Measurements from ENCODE around the gene SIRT2. TPM values are rescaled to one million over a fixed set of nuclear protein-coding genes. Genes with fewer than 3 reads are reported as not detected.
"Not testable (repeated sequence)": the region's sequence is repeated elsewhere in the genome, so short reads cannot be mapped to it uniquely, and the experiment has no call there.

Gene SIRT2
- total and polyA plus RNA-seq, 2 experiments from 2014 or later = 41.3 to 64.4 TPM

GRCh38 chr19:38875656-38876395, 23.6 kb downstream of the SIRT2 start:
- Histone ChIP-seq H3K9me3 (ENCODE audit: low read depth) (no peaks in the 10 kb centered on the region), H3K27me3 (replicated peaks; ENCODE audit: insufficient read depth) (no peaks in the 10 kb centered on the region), H3K36me3 (ENCODE audit: low read depth) (no peaks in the 10 kb centered on the region), H3K4me3 (no peak overlapping the region), H2AFZ (no peak overlapping the region), H3K79me2 (ENCODE audit: insufficient read depth) (no peaks in the 10 kb centered on the region), H3K4me2 (ENCODE audit: unreplicated experiment) (no peak overlapping the region), H3F3A (ENCODE audit: insufficient read depth) (no peaks in the 10 kb centered on the region), H3K27ac (no peak overlapping the region), H3K4me1 (ENCODE audit: insufficient read depth) (no peaks in the 10 kb centered on the region), H3K9ac (no peak overlapping the region), H4K20me1 (ENCODE audit: insufficient read depth) (no peaks in the 10 kb centered on the region), H3K9me2 (ENCODE audit: insufficient read depth) (no peaks in the 10 kb centered on the region)
- no peak for DNase-seq
- in situ Hi-C loops (cut with MboI) = no loop called here
- WGBS, 2 experiments (ENCODE audit: low coverage in 1 of 2, low lambda C conversion rate in 2 of 2, missing lambda C conversion rate in 2 of 2) = 74 to 75% methylated on average over 6 of the region's 6 CpGs
- TF ChIP-seq EZH2 (IDR thresholded peaks at IDR 0.05; ENCODE audit: insufficient read depth, poor library complexity, severe bottlenecking) = no peak
- no peak for TF ChIP-seq EZH2phosphoT487 (IDR thresholded peaks at IDR 0.05; ENCODE audit: insufficient read depth, low read depth)

- H3K36me3 ChIP-seq (ENCODE audit: low read depth); H3K9ac ChIP-seq; H4K20me1 ChIP-seq (ENCODE audit: insufficient read depth); H3K4me2 ChIP-seq (ENCODE audit: unreplicated experiment); H3K79me2 ChIP-seq (ENCODE audit: insufficient read depth); H3K4me1 ChIP-seq (ENCODE audit: insufficient read depth); H3K27me3 ChIP-seq (replicated peaks; ENCODE audit: insufficient read depth); H2AFZ ChIP-seq; DNase-seq; H3K4me3 ChIP-seq; H3K9me3 ChIP-seq (ENCODE audit: low read depth); H3K27ac ChIP-seq; H3K9me2 ChIP-seq (ENCODE audit: insufficient read depth); in situ Hi-C loops (cut with MboI); H3F3A ChIP-seq (ENCODE audit: insufficient read depth): not testable (repeated sequence)
- 77 to 84% methylated on average over 10 of the region's 10 CpGs for WGBS, 2 experiments (ENCODE audit: low coverage in 1 of 2, low lambda C conversion rate in 2 of 2, missing lambda C conversion rate in 2 of 2)
These were observed 26.0 kb downstream of the SIRT2 start for GRCh38 chr19:38873400-38873799.

GRCh38 chr19:38870612-38871011, 28.8 kb downstream of the SIRT2 start:
- H3F3A ChIP-seq (ENCODE audit: insufficient read depth) = no peaks in the 10 kb centered on the region
- no peaks in the 10 kb centered on the region for H3K9me3 ChIP-seq (ENCODE audit: low read depth)
- H2AFZ ChIP-seq = no peak overlapping the region
- H3K9me2 ChIP-seq (ENCODE audit: insufficient read depth) = no peaks in the 10 kb centered on the region
- no peak overlapping the region for H3K4me3 ChIP-seq
- 94 to 95% methylated on average over 18 to 19 of the region's 19 CpGs for WGBS, 2 experiments (ENCODE audit: low coverage in 1 of 2, low lambda C conversion rate in 2 of 2, missing lambda C conversion rate in 2 of 2)
- H3K4me2 ChIP-seq (ENCODE audit: unreplicated experiment) = no peak overlapping the region
- H3K27ac ChIP-seq = no peak overlapping the region
- no peaks in the 10 kb centered on the region for H3K4me1 ChIP-seq (ENCODE audit: insufficient read depth)
- H3K27me3 ChIP-seq (replicated peaks; ENCODE audit: insufficient read depth) = no peaks in the 10 kb centered on the region
- H4K20me1 ChIP-seq (ENCODE audit: insufficient read depth) = no peaks in the 10 kb centered on the region
- H3K79me2 ChIP-seq (ENCODE audit: insufficient read depth) = no peaks in the 10 kb centered on the region
- no peak overlapping the region for H3K9ac ChIP-seq
- in situ Hi-C loops (cut with MboI) = no loop called here
- H3K36me3 ChIP-seq (ENCODE audit: low read depth) = no peaks in the 10 kb centered on the region
- DNase-seq = no peak
- TF ChIP-seq EZH2phosphoT487 (IDR thresholded peaks at IDR 0.05; ENCODE audit: insufficient read depth, low read depth) (no peak), EZH2 (IDR thresholded peaks at IDR 0.05; ENCODE audit: insufficient read depth, poor library complexity, severe bottlenecking) (no peak)

- TF ChIP-seq EZH2phosphoT487 (IDR thresholded peaks at IDR 0.05; ENCODE audit: insufficient read depth, low read depth) = no peak
- no peak overlapping the region for H3K27ac ChIP-seq
- H3K4me1 ChIP-seq (ENCODE audit: insufficient read depth) = no peaks in the 10 kb centered on the region
- no peaks in the 10 kb centered on the region for H3K79me2 ChIP-seq (ENCODE audit: insufficient read depth)
- peak; percentile 77 for DNase-seq
- no peaks in the 10 kb centered on the region for H3F3A ChIP-seq (ENCODE audit: insufficient read depth)
- H4K20me1 ChIP-seq (ENCODE audit: insufficient read depth) = no peaks in the 10 kb centered on the region
- H3K36me3 ChIP-seq (ENCODE audit: low read depth) = no peaks in the 10 kb centered on the region
- H3K27me3 ChIP-seq (replicated peaks; ENCODE audit: insufficient read depth) = no peaks in the 10 kb centered on the region
- WGBS, 2 experiments (ENCODE audit: low coverage in 1 of 2, low lambda C conversion rate in 2 of 2, missing lambda C conversion rate in 2 of 2) = 21 to 32% methylated on average over 38 to 62 of the region's 62 CpGs
- H3K9me3 ChIP-seq (ENCODE audit: low read depth) = no peaks in the 10 kb centered on the region
- no peaks in the 10 kb centered on the region for H3K9me2 ChIP-seq (ENCODE audit: insufficient read depth)
- H2AFZ ChIP-seq = peak overlapping the region; percentile 82
- in situ Hi-C loops (cut with MboI) = no loop called here
- H3K4me3 ChIP-seq = peak overlapping the region; percentile 65
- 0 out of 2 replicates have a peak overlapping the region, but pooled peaks have one; percentile 16 for H3K9ac ChIP-seq
- H3K4me2 ChIP-seq (ENCODE audit: unreplicated experiment) = peak overlapping the region; percentile 71
These were observed 29.4 kb downstream of the SIRT2 start for GRCh38 chr19:38869836-38870607.

All from GM23248 (cell line).